Measurements from ENCODE around the gene KICS2. TPM values are rescaled to one million over a fixed set of nuclear protein-coding genes. Genes with fewer than 3 reads are reported as not detected.

Gene KICS2
- total RNA-seq, 6 experiments from 2014 or later = 3.7 to 5.8 (median 5.0) TPM

GRCh38 chr12:64252681-64253080 lies 30.6 kb upstream of the KICS2 start:
- no peaks in the 10 kb centered on the region for H3K9me3 Mint-ChIP-seq
- no peaks in the 10 kb centered on the region for H3K36me3 Mint-ChIP-seq (ENCODE audit: low read depth)
- DNase-seq = no peak
- peak overlapping the region; percentile 42; the same call in 1 of the 2 replicates for H3K27ac Mint-ChIP-seq
- peaks cover 34% of the 10 kb centered on the region for H3K4me1 Mint-ChIP-seq (ENCODE audit: low read depth)
- peak overlapping the region; percentile 34; the same call in 1 of the 2 replicates for H3K4me3 Mint-ChIP-seq
- no peak for TF ChIP-seq CTCF (IDR thresholded peaks at IDR 0.05)
- no peaks in the 10 kb centered on the region for H3K27me3 Mint-ChIP-seq (ENCODE audit: insufficient read depth)

- Mint-ChIP-seq H3K27ac (no peak overlapping the region), H3K36me3 (ENCODE audit: low read depth) (no peaks in the 10 kb centered on the region), H3K27me3 (ENCODE audit: insufficient read depth) (no peaks in the 10 kb centered on the region), H3K4me3 (no peak overlapping the region), H3K9me3 (no peaks in the 10 kb centered on the region), H3K4me1 (ENCODE audit: low read depth) (peaks cover 7% of the 10 kb centered on the region)
- TF ChIP-seq CTCF (IDR thresholded peaks at IDR 0.05) = no peak
- no peak for DNase-seq
These were observed 21.7 kb upstream of the KICS2 start for GRCh38 chr12:64243809-64244208.

- TF ChIP-seq CTCF (IDR thresholded peaks at IDR 0.05) = no peak
- no peak for DNase-seq
- Mint-ChIP-seq H3K27ac (no peak overlapping the region), H3K27me3 (ENCODE audit: insufficient read depth) (no peaks in the 10 kb centered on the region), H3K4me1 (ENCODE audit: low read depth) (peaks cover 7% of the 10 kb centered on the region), H3K4me3 (no peak overlapping the region), H3K36me3 (ENCODE audit: low read depth) (no peaks in the 10 kb centered on the region), H3K9me3 (no peaks in the 10 kb centered on the region)
These were observed 18.7 kb upstream of the KICS2 start for GRCh38 chr12:64240781-64241180.

- H3K9me3 Mint-ChIP-seq = no peaks in the 10 kb centered on the region
- no peak overlapping the region for H3K27ac Mint-ChIP-seq
- no peaks in the 10 kb centered on the region for H3K27me3 Mint-ChIP-seq (ENCODE audit: insufficient read depth)
- no peak for DNase-seq
- peaks cover 3% of the 10 kb centered on the region for H3K4me1 Mint-ChIP-seq (ENCODE audit: low read depth)
- TF ChIP-seq CTCF (IDR thresholded peaks at IDR 0.05) = no peak
- no peak overlapping the region for H3K4me3 Mint-ChIP-seq
- H3K36me3 Mint-ChIP-seq (ENCODE audit: low read depth) = no peaks in the 10 kb centered on the region
These were observed 15.3 kb upstream of the KICS2 start for GRCh38 chr12:64237382-64237781.

GRCh38 chr12:64236549-64236948 lies 14.5 kb upstream of the KICS2 start:
- no peaks in the 10 kb centered on the region for H3K36me3 Mint-ChIP-seq (ENCODE audit: low read depth)
- no peak overlapping the region for H3K27ac Mint-ChIP-seq
- H3K27me3 Mint-ChIP-seq (ENCODE audit: insufficient read depth) = no peaks in the 10 kb centered on the region; the same call in 1 of the 2 replicates
- H3K4me3 Mint-ChIP-seq = no peak overlapping the region
- peaks cover 5% of the 10 kb centered on the region for H3K4me1 Mint-ChIP-seq (ENCODE audit: low read depth)
- no peaks in the 10 kb centered on the region for H3K9me3 Mint-ChIP-seq
- TF ChIP-seq CTCF (IDR thresholded peaks at IDR 0.05) = peak; percentile 25; the same call in 1 of the 2 replicates
- DNase-seq = no peak

- no peak overlapping the region for H3K4me3 Mint-ChIP-seq
- no peaks in the 10 kb centered on the region; the same call in 1 of the 2 replicates for H3K27me3 Mint-ChIP-seq (ENCODE audit: insufficient read depth)
- TF ChIP-seq CTCF (IDR thresholded peaks at IDR 0.05) = no peak
- H3K36me3 Mint-ChIP-seq (ENCODE audit: low read depth) = no peaks in the 10 kb centered on the region
- no peaks in the 10 kb centered on the region for H3K9me3 Mint-ChIP-seq
- no peak for DNase-seq
- peaks cover 5% of the 10 kb centered on the region for H3K4me1 Mint-ChIP-seq (ENCODE audit: low read depth)
- H3K27ac Mint-ChIP-seq = no peak overlapping the region
These were observed 10.1 kb upstream of the KICS2 start for GRCh38 chr12:64232196-64232595.
